Measurements from ENCODE around the gene TLL2.

The TLL2 gene

GRCh38 chr10:96345222-96345621 lies 168.5 kb downstream of the TLL2 start:
- H3K79me2 ChIP-seq: no peaks in the 10 kb centered on the region
- no peak overlapping the region for H2AFZ ChIP-seq
- no peak for TF ChIP-seq CTCF (IDR thresholded peaks at IDR 0.05)
- no peak overlapping the region for H3K9ac ChIP-seq
- no peak overlapping the region for H3K4me3 ChIP-seq (ENCODE audit: low read depth, low read length)
- H3K4me1 ChIP-seq: no peaks in the 10 kb centered on the region
- no peak overlapping the region for H3K27ac ChIP-seq
- H3K9me3 ChIP-seq (ENCODE audit: control insufficient read depth, low read length): peaks cover 3% of the 10 kb centered on the region
- no peak overlapping the region for H3K4me2 ChIP-seq (ENCODE audit: low read length)
- H3K27me3 ChIP-seq (ENCODE audit: control insufficient read depth, insufficient read depth, low read length): no peaks in the 10 kb centered on the region
- no peaks in the 10 kb centered on the region for H3K36me3 ChIP-seq (ENCODE audit: control insufficient read depth, insufficient read depth, low read length)

DNA sequence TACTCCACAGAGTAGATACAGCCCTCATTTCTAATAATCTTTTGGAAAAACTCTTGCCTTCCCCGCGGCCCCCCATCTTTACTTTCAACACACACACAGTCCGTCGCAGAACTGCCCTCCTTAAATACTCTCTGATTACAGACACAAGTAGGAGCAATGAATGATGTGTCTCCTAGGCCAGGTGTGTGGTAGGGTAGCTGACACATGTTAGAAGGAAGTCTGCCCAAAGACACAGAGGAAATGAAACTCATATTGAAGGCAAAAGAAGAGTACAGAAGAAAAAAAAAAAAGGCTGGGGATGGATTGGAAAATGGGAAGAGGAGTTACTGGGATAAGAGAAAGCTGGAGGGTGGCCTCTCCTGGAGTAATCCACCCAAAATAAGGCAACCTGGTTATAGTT lies 169.5 kb downstream of the TLL2 start:
- no peak overlapping the region for H3K27ac ChIP-seq
- H2AFZ ChIP-seq: no peak overlapping the region
- TF ChIP-seq CTCF (IDR thresholded peaks at IDR 0.05): no peak
- H3K36me3 ChIP-seq (ENCODE audit: control insufficient read depth, insufficient read depth, low read length): no peaks in the 10 kb centered on the region
- no peaks in the 10 kb centered on the region for H3K27me3 ChIP-seq (ENCODE audit: control insufficient read depth, insufficient read depth, low read length)
- H3K9me3 ChIP-seq (ENCODE audit: control insufficient read depth, low read length): peaks cover 3% of the 10 kb centered on the region
- H3K4me1 ChIP-seq: no peaks in the 10 kb centered on the region
- no peak overlapping the region for H3K4me2 ChIP-seq (ENCODE audit: low read length)
- H3K9ac ChIP-seq: no peak overlapping the region
- H3K79me2 ChIP-seq: no peaks in the 10 kb centered on the region
- H3K4me3 ChIP-seq (ENCODE audit: low read depth, low read length): no peak overlapping the region

GRCh38 chr10:96342402-96342801 lies 171.3 kb downstream of the TLL2 start:
- H3K9me3 ChIP-seq (ENCODE audit: control insufficient read depth, low read length): peaks cover 3% of the 10 kb centered on the region
- no peaks in the 10 kb centered on the region for H3K27me3 ChIP-seq (ENCODE audit: control insufficient read depth, insufficient read depth, low read length)
- TF ChIP-seq CTCF (IDR thresholded peaks at IDR 0.05): no peak
- no peaks in the 10 kb centered on the region for H3K36me3 ChIP-seq (ENCODE audit: control insufficient read depth, insufficient read depth, low read length)
- no peak overlapping the region for H3K27ac ChIP-seq
- no peaks in the 10 kb centered on the region for H3K79me2 ChIP-seq
- no peak overlapping the region for H2AFZ ChIP-seq
- no peak overlapping the region for H3K9ac ChIP-seq
- no peak overlapping the region for H3K4me2 ChIP-seq (ENCODE audit: low read length)
- H3K4me3 ChIP-seq (ENCODE audit: low read depth, low read length): no peak overlapping the region
- no peaks in the 10 kb centered on the region for H3K4me1 ChIP-seq

- no peak for TF ChIP-seq CTCF (IDR thresholded peaks at IDR 0.05)
- Histone ChIP-seq H3K79me2 (no peaks in the 10 kb centered on the region), H3K4me3 (ENCODE audit: low read depth, low read length) (no peak overlapping the region), H3K4me2 (ENCODE audit: low read length) (no peak overlapping the region), H3K27me3 (ENCODE audit: control insufficient read depth, insufficient read depth, low read length) (no peaks in the 10 kb centered on the region), H3K36me3 (ENCODE audit: control insufficient read depth, insufficient read depth, low read length) (no peaks in the 10 kb centered on the region), H3K4me1 (no peaks in the 10 kb centered on the region), H2AFZ (no peak overlapping the region), H3K27ac (no peak overlapping the region), H3K9me3 (ENCODE audit: control insufficient read depth, low read length) (peaks cover under 1% of the 10 kb centered on the region), H3K9ac (no peak overlapping the region)
Measured at GRCh38 chr10:96341219-96342182, 172.2 kb downstream of the TLL2 start.
